Hair follicular keratinocyte (primary cell): Measurements from ENCODE around the gene PABPC4L. TPM values are rescaled to one million over a fixed set of nuclear protein-coding genes. Genes with fewer than 3 reads are reported as not detected.

Experiments used
- total RNA-seq: library from RNA; depleted of rRNA; stranded (reverse); fragments of >200 nt; gene quantifications from 2 replicates; pipeline ENCODE4 v1.2.3, GENCODE V29; 2015

Gene PABPC4L
- 0.16 and 0.42 TPM in 2 replicates for total RNA-seq

GRCh38 chr4:134201216-134202161 is at the start of gene PABPC4L:
Gene PABPC4L (minus strand): TSS chr4:134201789. CDS start chr4:134201019, 770 bp downstream.

